GM18520 (cell line): ENCODE results near the gene SPRR1A.

ENCODE experiments used
- ATAC-seq: cut with Tn5 transposase; IDR thresholded peaks from one replicate; pipeline ENCODE4 v1.9.1; 2021; ENCODE audit not compliant: unreplicated experiment

SPRR1A gene

GRCh38 chr1:153025797-153026196 lies 41.9 kb downstream of the SPRR1A start:
- no peak for ATAC-seq

DNA sequence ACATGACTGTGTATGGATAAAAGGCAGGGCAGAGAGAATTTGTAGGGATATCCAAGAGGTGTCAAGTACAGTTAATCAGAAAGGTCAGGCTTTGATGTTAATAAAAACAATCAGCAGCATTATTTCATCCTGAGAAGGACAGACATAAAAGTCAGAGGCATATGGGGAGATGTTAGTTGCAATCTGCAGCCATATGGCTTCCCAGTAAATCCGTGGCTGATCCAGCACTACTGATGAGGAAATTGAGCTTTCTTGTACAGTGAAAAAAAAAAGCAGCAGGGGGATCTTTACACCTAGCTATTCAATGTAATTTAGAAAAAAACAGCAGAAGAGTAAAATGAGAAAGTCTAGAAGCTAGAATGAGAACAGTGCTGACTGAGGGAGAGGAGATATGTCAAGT lies 44.9 kb downstream of the SPRR1A start:
- no peak for ATAC-seq

- no peak for ATAC-seq
Measured at GRCh38 chr1:153030895-153031294, 47.0 kb downstream of the SPRR1A start, which contains the start of gene SPRR1B. TSS of gene SPRR1B (plus strand) at chr1:153031203. CDS start at chr1:153032346, 1,143 bp downstream.

DNA sequence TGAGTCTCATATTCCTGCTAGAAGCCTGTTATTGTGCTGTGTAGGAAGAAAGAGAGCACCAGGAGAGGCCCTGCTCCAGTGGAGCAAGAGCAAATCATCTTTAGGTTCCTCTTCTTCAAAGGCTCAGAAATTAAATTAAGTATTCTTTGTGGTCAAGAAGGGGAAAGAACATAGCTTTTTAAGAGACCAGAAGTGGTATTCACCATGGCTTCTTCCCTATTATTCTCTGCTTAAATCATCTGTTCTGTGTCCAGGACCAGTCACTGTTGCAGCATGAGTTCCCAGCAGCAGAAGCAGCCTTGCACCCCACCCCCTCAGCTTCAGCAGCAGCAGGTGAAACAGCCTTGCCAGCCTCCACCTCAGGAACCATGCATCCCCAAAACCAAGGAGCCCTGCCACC lies 48.2 kb downstream of the SPRR1A start:
- ATAC-seq, result no peak

- ATAC-seq, result peak; percentile 45
Measured at GRCh38 chr1:153032677-153033308, 48.9 kb downstream of the SPRR1A start.

DNA sequence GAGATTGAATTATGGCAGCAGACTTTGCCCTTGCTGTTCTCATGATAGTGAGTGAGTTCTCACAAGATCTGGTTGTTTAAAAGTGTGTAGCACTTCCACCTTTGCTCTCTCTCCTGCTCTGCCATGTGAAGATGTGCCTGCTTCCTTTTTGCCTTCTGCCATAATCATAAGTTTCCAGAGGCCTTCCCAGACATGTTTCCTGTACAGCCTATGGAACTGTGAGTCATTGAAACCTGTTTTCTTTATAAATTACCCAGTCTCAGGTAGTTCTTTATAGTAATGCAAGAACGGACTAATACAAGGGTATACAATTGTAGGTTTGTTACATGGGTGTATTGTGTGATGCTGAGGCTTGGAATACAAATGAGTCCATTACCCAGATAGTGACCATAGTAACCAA lies 51.3 kb downstream of the SPRR1A start:
- no peak for ATAC-seq
